Dendritic cell treated with granulocyte-macrophage colony-stimulating factor and Interleukin-4, amounts not matched to agents 40 ng/mL and 50 ng/mL, for 4 days (primary cell): Measurements from ENCODE around the gene DBF4B.

ENCODE experiments used
- H3K27ac Mint-ChIP-seq: one replicate; pipeline ENCODE4 v1.8.0; 2022; ENCODE audit warnings: mild to moderate bottlenecking, mixed read lengths
- H3K27me3 Mint-ChIP-seq: one replicate; pipeline ENCODE4 v1.8.0; 2022; ENCODE audit warnings: mild to moderate bottlenecking, mixed read lengths
- H3K36me3 Mint-ChIP-seq: one replicate; pipeline ENCODE4 v1.8.0; 2022; ENCODE audit warnings: low read depth, mixed read lengths
- H3K4me1 Mint-ChIP-seq: one replicate; pipeline ENCODE4 v1.8.0; 2022; ENCODE audit warnings: low read depth, mixed read lengths
- H3K4me3 Mint-ChIP-seq: one replicate; pipeline ENCODE4 v1.8.0; 2022; ENCODE audit warnings: mild to moderate bottlenecking, moderate library complexity, mixed read lengths
- H3K9me3 Mint-ChIP-seq: one replicate; pipeline ENCODE4 v1.8.0; 2022; ENCODE audit warnings: mixed read lengths
- intact Hi-C: fragments of 100-400 bp; cut with micrococcal nuclease; formaldehyde crosslinking; loops from one replicate; pipeline ENCODE4 v1.15.0; 2022

Gene DBF4B

DNA sequence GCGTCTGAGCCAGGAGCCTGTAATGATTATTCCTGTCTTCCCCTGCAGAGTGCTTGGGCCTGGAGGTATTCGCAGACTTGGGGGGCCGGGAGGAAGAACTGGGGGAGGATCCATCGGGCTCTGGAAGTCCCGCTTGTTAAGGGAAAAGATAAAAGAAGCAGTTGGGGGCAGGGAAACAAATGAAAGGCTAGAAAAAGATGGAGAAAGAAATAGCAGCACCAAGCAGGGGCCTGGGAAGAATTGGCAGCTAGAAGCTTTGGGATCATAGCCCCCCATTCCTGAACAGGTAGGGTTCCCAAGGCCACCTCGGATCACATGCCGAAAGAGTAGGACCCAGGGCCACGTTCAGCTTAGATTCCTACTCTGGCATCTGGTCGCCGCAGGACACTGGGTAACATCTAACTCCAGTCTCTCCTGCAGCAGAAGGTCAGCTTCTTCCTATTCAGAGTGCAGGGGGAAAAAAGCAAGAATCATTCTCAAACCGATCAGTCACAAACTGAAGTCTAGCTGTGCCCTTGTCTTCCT, 73.9 kb downstream of the DBF4B start:
- no peak overlapping the region for H3K27ac Mint-ChIP-seq
- no peaks in the 10 kb centered on the region for H3K9me3 Mint-ChIP-seq
- no peaks in the 10 kb centered on the region for H3K36me3 Mint-ChIP-seq
- intact Hi-C loops: no loop called here
- peaks cover 12% of the 10 kb centered on the region for H3K4me1 Mint-ChIP-seq
- no peak overlapping the region for H3K4me3 Mint-ChIP-seq
- H3K27me3 Mint-ChIP-seq: peaks cover 54% of the 10 kb centered on the region

DNA sequence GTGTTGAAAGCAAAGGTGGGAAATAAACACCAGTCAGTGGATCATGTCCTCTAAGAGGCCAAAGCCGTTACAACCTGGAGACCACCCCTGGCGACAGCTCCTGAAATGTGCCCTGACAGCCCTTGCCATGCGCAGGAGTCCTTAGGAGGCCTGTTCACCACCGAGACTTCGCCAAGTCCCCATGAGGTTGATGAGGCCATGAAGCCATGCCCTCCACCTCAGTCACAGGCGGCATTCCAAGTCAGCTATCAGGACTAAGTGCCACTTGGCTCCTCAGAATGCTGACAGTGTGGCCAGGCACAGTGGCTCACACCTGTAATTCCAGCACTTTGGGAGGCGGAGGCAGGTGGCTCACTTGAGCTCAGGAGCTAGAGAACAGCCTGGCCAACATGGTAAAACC, 77.5 kb downstream of the DBF4B start:
- Mint-ChIP-seq H3K9me3 (no peaks in the 10 kb centered on the region), H3K27ac (no peak overlapping the region), H3K27me3 (peaks cover 25% of the 10 kb centered on the region), H3K4me3 (no peak overlapping the region), H3K4me1 (no peaks in the 10 kb centered on the region), H3K36me3 (no peaks in the 10 kb centered on the region)
- intact Hi-C loops: no loop called here

GRCh38 chr17:44786551-44787081, 78.2 kb downstream of the DBF4B start:
- Mint-ChIP-seq H3K27ac (no peak overlapping the region), H3K4me1 (no peaks in the 10 kb centered on the region), H3K4me3 (no peak overlapping the region), H3K27me3 (peaks cover 23% of the 10 kb centered on the region), H3K36me3 (no peaks in the 10 kb centered on the region), H3K9me3 (no peaks in the 10 kb centered on the region)
- intact Hi-C loops: no loop called here

- no peaks in the 10 kb centered on the region for H3K4me1 Mint-ChIP-seq
- H3K9me3 Mint-ChIP-seq: no peaks in the 10 kb centered on the region
- intact Hi-C loops: no loop called here
- peaks cover 19% of the 10 kb centered on the region for H3K27me3 Mint-ChIP-seq
- no peaks in the 10 kb centered on the region for H3K36me3 Mint-ChIP-seq
- H3K27ac Mint-ChIP-seq: no peak overlapping the region
- no peak overlapping the region for H3K4me3 Mint-ChIP-seq
Observed at GRCh38 chr17:44787271-44787940, 78.9 kb downstream of the DBF4B start.

GRCh38 chr17:44788139-44788538, 79.7 kb downstream of the DBF4B start:
- H3K9me3 Mint-ChIP-seq: no peaks in the 10 kb centered on the region
- H3K36me3 Mint-ChIP-seq: no peaks in the 10 kb centered on the region
- H3K27ac Mint-ChIP-seq: no peak overlapping the region
- no peak overlapping the region for H3K4me3 Mint-ChIP-seq
- H3K4me1 Mint-ChIP-seq: no peaks in the 10 kb centered on the region
- peaks cover 19% of the 10 kb centered on the region for H3K27me3 Mint-ChIP-seq
- intact Hi-C loops: no loop called here

GRCh38 chr17:44792276-44792675, 83.8 kb downstream of the DBF4B start:
- intact Hi-C loops: no loop called here
- H3K9me3 Mint-ChIP-seq: no peaks in the 10 kb centered on the region
- no peak overlapping the region for H3K27ac Mint-ChIP-seq
- peaks cover 9% of the 10 kb centered on the region for H3K27me3 Mint-ChIP-seq
- peaks cover 23% of the 10 kb centered on the region for H3K4me1 Mint-ChIP-seq
- H3K36me3 Mint-ChIP-seq: no peaks in the 10 kb centered on the region
- H3K4me3 Mint-ChIP-seq: no peak overlapping the region

GRCh38 chr17:44793885-44794842, 85.7 kb downstream of the DBF4B start:
- peak overlapping the region; percentile 94 for H3K27ac Mint-ChIP-seq
- peak overlapping the region; percentile 45 for H3K4me3 Mint-ChIP-seq
- peaks cover 2% of the 10 kb centered on the region for H3K27me3 Mint-ChIP-seq
- intact Hi-C loops: no loop called here
- no peaks in the 10 kb centered on the region for H3K9me3 Mint-ChIP-seq
- H3K36me3 Mint-ChIP-seq: no peaks in the 10 kb centered on the region
- peaks cover 23% of the 10 kb centered on the region for H3K4me1 Mint-ChIP-seq

DNA sequence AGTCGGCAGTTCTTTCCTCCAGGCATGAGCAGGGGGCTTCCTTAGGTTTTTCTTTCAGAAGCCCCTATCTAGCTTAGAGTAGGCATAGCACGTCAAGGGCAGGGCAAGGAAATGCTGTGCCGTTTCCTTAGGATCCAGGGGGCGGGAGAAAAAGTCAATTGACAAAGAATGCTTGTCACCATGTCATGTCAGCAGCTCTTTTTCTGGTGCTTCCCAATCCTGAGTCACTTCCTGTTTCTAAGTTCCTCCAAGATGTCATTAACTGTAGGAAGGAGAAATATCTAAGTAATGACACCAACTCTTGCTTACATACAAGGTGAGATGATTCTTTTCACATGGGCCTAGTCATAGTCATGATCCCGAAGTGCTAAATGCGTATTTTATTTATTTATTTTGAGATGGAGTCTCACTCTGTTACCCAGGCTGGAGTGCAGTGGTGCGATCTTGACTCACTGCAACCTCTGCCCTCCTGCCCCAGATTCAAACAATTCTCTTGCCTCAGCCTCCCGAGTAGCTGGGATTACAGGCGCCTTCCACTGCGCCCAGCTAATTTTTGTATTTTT, 86.5 kb downstream of the DBF4B start:
- Mint-ChIP-seq H3K9me3 (no peaks in the 10 kb centered on the region), H3K4me3 (peak overlapping the region; percentile 45), H3K27ac (peak overlapping the region; percentile 94), H3K4me1 (peaks cover 23% of the 10 kb centered on the region), H3K36me3 (no peaks in the 10 kb centered on the region), H3K27me3 (peaks cover 2% of the 10 kb centered on the region)
- intact Hi-C loops: no loop called here

- no peaks in the 10 kb centered on the region for H3K36me3 Mint-ChIP-seq
- H3K4me3 Mint-ChIP-seq: no peak overlapping the region
- H3K27ac Mint-ChIP-seq: peak overlapping the region; percentile 94
- no peaks in the 10 kb centered on the region for H3K9me3 Mint-ChIP-seq
- peaks cover 23% of the 10 kb centered on the region for H3K4me1 Mint-ChIP-seq
- intact Hi-C loops: no loop called here
- peaks cover 2% of the 10 kb centered on the region for H3K27me3 Mint-ChIP-seq
Observed at GRCh38 chr17:44795421-44795820, 87.0 kb downstream of the DBF4B start.

GRCh38 chr17:44795928-44796327, 87.5 kb downstream of the DBF4B start:
- Mint-ChIP-seq H3K36me3 (no peaks in the 10 kb centered on the region), H3K27me3 (peaks cover 2% of the 10 kb centered on the region), H3K4me1 (peaks cover 23% of the 10 kb centered on the region), H3K4me3 (no peak overlapping the region), H3K9me3 (no peaks in the 10 kb centered on the region), H3K27ac (peak overlapping the region; percentile 94)
- intact Hi-C loops: no loop called here

DNA sequence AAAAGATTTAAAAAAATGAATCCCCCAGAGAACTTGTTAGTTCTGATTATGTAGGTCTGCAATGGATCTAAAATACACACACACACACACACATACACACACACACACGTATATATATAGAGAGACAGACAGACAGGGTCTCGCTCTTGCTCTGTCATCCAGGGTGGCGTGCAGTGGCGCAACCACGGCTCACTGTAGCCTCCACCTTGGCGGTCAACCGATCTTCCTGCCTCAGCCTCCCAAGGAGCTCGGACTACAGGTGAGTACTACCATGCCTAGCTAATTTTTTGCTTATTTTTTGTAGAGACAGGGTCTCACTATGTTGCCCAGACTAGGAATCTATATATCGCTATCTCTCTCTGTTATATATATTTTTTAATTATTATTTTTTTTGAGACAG, 88.3 kb downstream of the DBF4B start:
- Mint-ChIP-seq H3K4me3 (no peak overlapping the region), H3K36me3 (no peaks in the 10 kb centered on the region), H3K27ac (no peak overlapping the region), H3K9me3 (no peaks in the 10 kb centered on the region), H3K27me3 (peaks cover 4% of the 10 kb centered on the region), H3K4me1 (peaks cover 23% of the 10 kb centered on the region)
- intact Hi-C loops: no loop called here

DNA sequence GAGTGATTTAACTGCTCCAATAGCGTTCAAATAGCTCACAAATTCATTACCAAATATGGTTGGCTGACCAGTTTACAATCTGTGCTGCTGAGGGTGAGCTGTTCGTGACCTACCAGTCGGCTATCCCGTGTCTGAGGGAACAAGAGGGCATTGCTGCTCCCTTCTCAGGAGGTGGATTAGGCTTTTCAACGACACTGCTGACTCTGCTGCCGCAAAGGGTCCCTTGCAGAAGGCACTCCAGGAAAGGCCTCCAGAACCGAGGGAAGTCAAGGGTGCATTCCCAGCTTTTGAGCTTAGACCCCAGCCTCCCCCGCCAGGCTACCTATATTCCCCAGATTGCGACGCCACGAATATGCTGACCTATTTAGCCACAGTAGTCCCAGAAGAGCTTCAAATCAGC, 89.3 kb downstream of the DBF4B start:
- Mint-ChIP-seq H3K9me3 (no peaks in the 10 kb centered on the region), H3K27ac (no peak overlapping the region), H3K27me3 (peaks cover 6% of the 10 kb centered on the region), H3K4me3 (no peak overlapping the region), H3K36me3 (no peaks in the 10 kb centered on the region), H3K4me1 (peaks cover 23% of the 10 kb centered on the region)
- intact Hi-C loops: no loop called here

DNA sequence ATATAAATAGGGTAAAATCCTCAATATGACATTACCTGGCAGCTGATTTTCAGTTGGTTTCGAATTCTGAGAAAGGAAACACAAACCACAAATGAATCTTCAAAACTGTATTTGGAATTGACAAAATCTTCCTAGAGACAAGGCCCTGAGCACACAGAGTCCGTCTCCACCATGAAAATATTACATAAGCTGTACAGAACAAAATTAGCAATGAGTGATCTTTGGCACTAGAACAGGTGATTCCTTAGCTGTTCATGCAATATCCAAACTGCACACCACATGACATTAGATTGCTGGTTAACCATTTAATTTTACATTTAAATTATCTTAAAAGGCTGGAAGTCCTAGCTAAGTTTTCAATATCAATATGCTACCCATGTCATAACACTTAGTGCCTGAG, 89.9 kb downstream of the DBF4B start:
- intact Hi-C loops: no loop called here
- no peak overlapping the region for H3K4me3 Mint-ChIP-seq
- H3K4me1 Mint-ChIP-seq: peaks cover 23% of the 10 kb centered on the region
- H3K27ac Mint-ChIP-seq: no peak overlapping the region
- H3K9me3 Mint-ChIP-seq: no peaks in the 10 kb centered on the region
- peaks cover 6% of the 10 kb centered on the region for H3K27me3 Mint-ChIP-seq
- H3K36me3 Mint-ChIP-seq: no peaks in the 10 kb centered on the region
